ENCODE measurements around the gene ADAMTS1.

DNA sequence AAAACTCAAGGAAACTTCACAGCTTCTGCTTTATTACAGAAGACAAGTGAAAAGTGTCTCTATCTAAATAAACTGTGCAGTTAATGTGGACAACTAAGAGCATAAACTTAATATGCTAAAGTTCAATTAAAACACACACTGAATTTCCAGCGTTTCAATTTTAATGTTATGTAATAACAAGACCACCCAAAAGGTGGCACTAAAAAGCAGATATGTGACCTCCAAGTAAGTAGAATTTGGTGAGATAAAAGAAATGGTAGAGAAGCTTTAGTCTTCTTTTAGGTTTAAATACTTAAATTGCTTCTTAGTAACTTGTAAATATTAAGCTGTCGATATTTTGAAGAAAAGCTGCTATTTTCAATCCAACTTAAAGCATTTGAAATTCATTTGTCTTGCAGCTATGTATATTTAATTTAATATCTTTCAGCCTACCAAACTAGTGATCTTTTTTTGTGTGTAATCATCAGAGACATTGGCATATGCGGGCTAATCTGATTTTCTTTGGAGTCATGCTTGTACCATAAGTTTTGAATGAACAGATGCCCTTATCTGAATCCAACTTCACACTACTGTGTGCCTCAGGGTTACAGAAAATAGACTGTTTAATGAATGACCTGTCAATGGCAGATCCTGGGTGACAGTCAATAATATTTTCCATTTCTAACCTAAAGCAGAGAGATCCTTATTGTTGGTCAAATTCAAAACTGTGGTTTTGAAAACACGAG is 36.5 kb upstream of the ADAMTS1 start:
- TF ChIP-seq, protein P1, sequence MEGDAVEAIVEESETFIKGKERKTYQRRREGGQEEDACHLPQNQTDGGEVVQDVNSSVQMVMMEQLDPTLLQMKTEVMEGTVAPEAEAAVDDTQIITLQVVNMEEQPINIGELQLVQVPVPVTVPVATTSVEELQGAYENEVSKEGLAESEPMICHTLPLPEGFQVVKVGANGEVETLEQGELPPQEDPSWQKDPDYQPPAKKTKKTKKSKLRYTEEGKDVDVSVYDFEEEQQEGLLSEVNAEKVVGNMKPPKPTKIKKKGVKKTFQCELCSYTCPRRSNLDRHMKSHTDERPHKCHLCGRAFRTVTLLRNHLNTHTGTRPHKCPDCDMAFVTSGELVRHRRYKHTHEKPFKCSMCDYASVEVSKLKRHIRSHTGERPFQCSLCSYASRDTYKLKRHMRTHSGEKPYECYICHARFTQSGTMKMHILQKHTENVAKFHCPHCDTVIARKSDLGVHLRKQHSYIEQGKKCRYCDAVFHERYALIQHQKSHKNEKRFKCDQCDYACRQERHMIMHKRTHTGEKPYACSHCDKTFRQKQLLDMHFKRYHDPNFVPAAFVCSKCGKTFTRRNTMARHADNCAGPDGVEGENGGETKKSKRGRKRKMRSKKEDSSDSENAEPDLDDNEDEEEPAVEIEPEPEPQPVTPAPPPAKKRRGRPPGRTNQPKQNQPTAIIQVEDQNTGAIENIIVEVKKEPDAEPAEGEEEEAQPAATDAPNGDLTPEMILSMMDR (IDR thresholded peaks at IDR 0.05) = peak; percentile 49
- TF ChIP-seq EZH2phosphoT487 (IDR thresholded peaks at IDR 0.05) (no peak), EZH2 (IDR thresholded peaks at IDR 0.05) (no peak)

Measured in neural progenitor cell (in vitro differentiated cells).